RWPE1 (cell line): ENCODE results near the gene AGPAT4.
A peak's percentile ranks its signal among the peaks of the same experiment; 100 is the strongest.
"Not testable (repeated sequence)": the region's sequence is repeated elsewhere in the genome, so short reads cannot be mapped to it uniquely, and the experiment has no call there.

Source experiments
- CTCF ChIA-PET: fragments of 350-600 bp; sonication (Branson Sonifier 250); formaldehyde crosslinking; extraction: SDS; loops from one replicate; lab custom pipeline; 2021; lab: Yijun Ruan, JAX
- POLR2A ChIA-PET: fragments of 400-600 bp; formaldehyde crosslinking; extraction: SDS; loops from one replicate; lab custom pipeline; 2020; ENCODE audit warnings: antibody characterized with exemption; ENCODE audit not compliant: low non-redundant PET; lab: Yijun Ruan, JAX
- DNase-seq: peaks from one replicate; pipeline ENCODE4 v3.0.0; 2012; ENCODE audit warnings: low spot score
- H3K27ac ChIP-seq: fragments of 450-650 bp; 2 replicates; pipeline ENCODE4 v1.5.1; 2017
- CTCF ChIP-seq: fragments of 450-650 bp; conservative IDR thresholded peaks from 2 replicates; pipeline ENCODE4 v1.5.1; 2017; ENCODE audit warnings: low read depth, mild to moderate bottlenecking

Gene AGPAT4

GRCh38 chr6:161130967-161131766, 142.7 kb downstream of the AGPAT4 start:
- ChIA-PET CTCF (interaction anchor here (1.3 kb wide), 1 partner anchor 246 kb away, joined by 4 read pairs; no protein-coding TSS in a partner anchor), POLR2A (no interaction called here)
- no peak for DNase-seq
- no peak for TF ChIP-seq CTCF
- no peak overlapping the region for H3K27ac ChIP-seq

DNA sequence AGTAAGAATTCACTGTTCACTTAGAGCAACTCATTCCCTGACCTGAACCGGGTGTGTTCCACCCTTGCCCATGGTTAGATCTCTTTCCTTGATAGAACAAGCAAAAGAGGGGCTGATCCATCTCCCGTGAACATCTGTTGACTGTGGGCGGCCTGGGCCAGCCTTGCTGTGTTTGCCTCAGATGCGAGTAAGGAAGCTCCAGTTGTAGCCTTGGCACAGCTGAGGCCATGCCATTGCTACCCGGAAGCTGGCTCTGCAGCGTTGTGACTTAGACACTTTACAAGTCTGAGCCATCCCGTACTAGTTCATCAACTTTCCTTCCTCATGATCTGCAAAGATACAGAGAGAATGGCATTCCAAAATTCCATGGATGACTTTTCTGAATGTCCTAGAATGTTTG, 143.3 kb downstream of the AGPAT4 start:
- POLR2A ChIA-PET = no interaction called here
- CTCF ChIA-PET = interaction anchor here (1.3 kb wide), 1 partner anchor 246 kb away, joined by 4 read pairs; no protein-coding TSS in a partner anchor

DNA sequence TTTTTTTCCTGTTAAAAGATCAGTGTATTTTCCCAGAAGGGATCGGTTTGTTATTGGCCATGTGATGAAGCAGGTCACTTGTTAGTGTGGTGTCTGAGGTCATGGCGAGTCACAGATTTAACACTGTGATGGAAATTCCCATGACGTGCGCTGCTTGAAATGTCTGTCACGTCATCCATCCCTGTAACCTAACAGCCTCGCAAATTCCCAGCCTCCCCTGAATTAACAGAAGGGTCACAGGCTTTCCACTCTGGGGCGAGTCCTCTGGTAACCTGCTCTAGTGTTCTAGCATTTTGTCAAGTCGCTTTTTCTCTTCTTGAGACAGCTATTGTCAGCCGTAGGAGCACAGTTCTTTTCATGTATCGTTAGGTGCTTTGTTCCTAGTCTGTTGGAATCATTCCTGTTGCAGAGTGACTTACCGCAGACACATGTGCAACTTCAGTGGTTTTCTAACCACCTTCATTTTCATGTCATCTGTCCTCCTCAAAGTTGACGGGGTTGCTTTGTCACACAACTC, 145.1 kb downstream of the AGPAT4 start:
- no peak for TF ChIP-seq CTCF
- ChIA-PET POLR2A (no interaction called here), CTCF (interaction anchor here (0.6 kb wide), 1 partner anchor 78 kb away, joined by 4 read pairs; no protein-coding TSS in a partner anchor)
- no peak for DNase-seq
- H3K27ac ChIP-seq = no peak overlapping the region

More for the DNA sequence above, 143.3 kb downstream of the AGPAT4 start:
- TF ChIP-seq CTCF = no peak
- DNase-seq = no peak
- no peak overlapping the region for H3K27ac ChIP-seq

DNA sequence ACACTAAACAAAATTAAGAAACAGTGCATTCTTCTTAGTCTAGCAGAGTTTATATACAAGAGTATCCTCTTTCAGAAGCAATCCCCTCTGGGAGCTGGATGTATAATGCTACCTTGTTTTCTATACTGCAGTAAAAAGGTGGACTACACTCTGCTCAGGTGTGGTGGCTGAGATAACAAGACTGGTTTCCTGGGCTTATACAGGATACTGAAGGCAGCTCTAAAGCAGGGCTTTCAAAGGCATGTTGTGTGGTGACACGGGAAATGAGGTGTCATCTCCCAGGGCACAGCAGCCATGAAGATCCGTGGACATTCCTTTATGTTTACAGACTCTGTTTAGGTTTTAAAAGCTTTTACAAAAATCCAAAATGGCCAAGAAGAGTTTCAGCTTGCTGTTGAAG, 145.6 kb downstream of the AGPAT4 start:
- TF ChIP-seq CTCF = no peak
- no peak overlapping the region for H3K27ac ChIP-seq
- POLR2A ChIA-PET = no interaction called here
- DNase-seq = no peak
- CTCF ChIA-PET = interaction anchor here (0.6 to 0.7 kb wide), 3 partner anchors 78 to 135 kb away, joined by 3 to 9 read pairs (median 4); no protein-coding TSS in a partner anchor

DNA sequence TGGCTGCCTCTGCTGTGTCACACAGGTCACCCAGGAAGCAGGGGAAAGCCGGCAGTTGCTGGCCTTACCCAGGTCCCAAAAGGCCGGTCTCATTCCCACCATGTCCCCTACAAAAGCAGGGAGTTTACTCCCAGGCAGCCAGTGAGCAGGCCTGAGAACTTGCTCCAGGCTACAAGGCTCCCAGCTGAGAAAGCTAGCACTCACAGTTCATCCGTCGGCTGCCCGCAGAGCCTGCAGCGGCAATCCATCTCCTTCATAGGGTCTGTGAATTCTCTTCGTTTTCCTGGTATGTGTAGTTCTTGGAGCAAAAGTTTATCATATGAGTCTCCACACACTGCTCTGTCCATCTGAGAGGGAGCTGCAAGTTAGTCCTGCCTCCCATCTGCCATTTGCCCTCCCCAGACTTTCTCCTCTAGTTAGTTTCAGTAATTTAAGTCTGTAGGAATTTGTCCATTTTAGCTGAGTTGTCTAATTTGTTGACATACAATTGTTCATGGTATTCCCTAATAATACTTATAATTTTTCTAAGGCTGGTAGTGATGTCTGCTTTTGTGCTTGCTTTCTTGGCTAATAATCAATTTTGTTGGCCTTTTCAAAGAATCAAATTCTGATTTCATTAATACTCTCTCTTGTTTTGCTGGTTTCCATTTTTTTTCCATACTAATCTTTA, 146.7 kb downstream of the AGPAT4 start:
- H3K27ac ChIP-seq = 0 out of 2 replicates have a peak overlapping the region, but pooled peaks have one; percentile 1
- DNase-seq = no peak
- ChIA-PET POLR2A (no interaction called here), CTCF (interaction anchor here (0.7 kb wide), 1 partner anchor 109 kb away, joined by 9 read pairs; no protein-coding TSS in a partner anchor)
- TF ChIP-seq CTCF = no peak

DNA sequence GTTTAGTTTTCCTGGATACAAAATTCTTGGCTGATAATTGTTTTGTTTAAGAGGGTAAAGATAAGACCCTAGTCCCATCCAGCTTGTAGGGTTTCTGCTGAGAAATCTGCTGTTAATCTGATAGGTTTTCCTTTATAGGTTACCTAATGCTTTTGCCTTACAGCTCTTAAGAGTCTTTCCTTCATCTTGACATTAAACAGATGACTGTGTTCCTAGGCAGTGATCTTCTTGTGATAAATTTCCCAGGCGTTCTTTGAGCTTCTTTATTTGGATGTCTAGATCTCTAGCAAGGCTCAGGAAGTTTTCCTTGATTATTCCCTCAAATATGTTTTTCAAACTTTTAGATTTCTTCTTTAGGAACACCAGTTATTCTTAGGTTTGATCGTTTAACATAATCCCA, 148.3 kb downstream of the AGPAT4 start:
- H3K27ac ChIP-seq = no peak overlapping the region
- POLR2A ChIA-PET = no interaction called here
- TF ChIP-seq CTCF = no peak
- DNase-seq = no peak
- CTCF ChIA-PET = interaction anchor here (0.6 kb wide), 1 partner anchor 266 kb away, joined by 4 read pairs; no protein-coding TSS in a partner anchor

DNA sequence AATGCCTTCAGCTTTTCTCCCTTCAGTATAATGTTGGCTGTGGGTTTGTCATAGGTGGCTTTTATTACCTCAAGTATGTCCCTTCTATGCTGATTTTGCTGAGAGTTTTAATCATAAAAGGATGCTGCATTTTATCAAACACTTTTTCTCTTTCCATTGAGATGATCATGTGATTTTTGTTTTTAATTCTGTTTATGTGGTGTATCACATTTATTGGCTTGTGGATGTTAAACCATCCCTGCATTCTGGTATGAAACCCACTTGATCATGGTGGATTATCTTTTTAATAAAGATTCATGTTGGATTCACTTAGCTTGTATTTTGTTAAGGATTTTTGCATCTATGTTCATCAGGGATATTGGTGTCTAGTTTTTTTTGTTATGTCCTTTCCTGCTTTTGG, 150.5 kb downstream of the AGPAT4 start:
- DNase-seq, CTCF ChIA-PET: not testable (repeated sequence)
- POLR2A ChIA-PET = interaction anchor here (0.7 kb wide), 1 partner anchor 15 kb away, joined by 3 read pairs; no protein-coding TSS in a partner anchor

More for the DNA sequence above, 150.5 kb downstream of the AGPAT4 start:
- H3K27ac ChIP-seq = not testable (repeated sequence)
